ENCODE measurements around the gene AK1. TPM values are rescaled to one million over a fixed set of nuclear protein-coding genes. Genes with fewer than 3 reads are reported as not detected.

Gene AK1
- total and polyA plus RNA-seq, 2 of the 8 experiments (the other 6 are each of a cell fraction or from before 2014, with no cell fraction given): 37.9 to 39.2 TPM

- H2BK120ac ChIP-seq (replicated peaks; ENCODE audit: low read depth, low read length): no peak overlapping the region
- no peak overlapping the region for H2BK15ac ChIP-seq (ENCODE audit: low read length)
- ChIA-PET CTCF (ENCODE audit: partially characterized antibody) (interaction anchor here (0.6 to 9.2 kb wide), 17 partner anchors 9 to 170 kb away, joined by 3 to 116 read pairs (median 4); partner anchors contain the start of genes ENG, ST6GALNAC4, ST6GALNAC6 and TOR2A), POLR2A (ENCODE audit: partially characterized antibody) (interaction anchor here (1.0 to 2.8 kb wide), 5 partner anchors 9 to 50 kb away, joined by 3 to 11 read pairs (median 5); partner anchors contain the start of gene ENG)
- DNase-seq (ENCODE audit: low read depth in 1 of 2, low spot score in 2 of 2): no peak
- H3K14ac ChIP-seq (ENCODE audit: insufficient read length): no peak overlapping the region
- no peak overlapping the region for H3K23ac ChIP-seq (ENCODE audit: insufficient read length)
- H2BK20ac ChIP-seq (ENCODE audit: low read length): no peak overlapping the region
- H3K4me2 ChIP-seq (ENCODE audit: insufficient read depth in 1 of 2, low read depth in 2 of 2, low read length in 2 of 2): no peak overlapping the region
- no peaks in the 10 kb centered on the region for H3K9me3 ChIP-seq (ENCODE audit: insufficient read depth in 2 of 2, low read depth in 1 of 2, low read length in 1 of 2)
- no peak overlapping the region for H3K4me3 ChIP-seq (ENCODE audit: extremely low read depth in 1 of 4, insufficient read depth in 2 of 4, low read depth in 3 of 4, low read length in 4 of 4)
- no peak for FAIRE-seq
- H4K8ac ChIP-seq (ENCODE audit: extremely low read depth, insufficient read depth, low read length): no peak overlapping the region
- H4K20me1 ChIP-seq (replicated peaks in 1 of 2; ENCODE audit: control insufficient read depth in 1 of 2, insufficient read depth in 2 of 2, low read length in 2 of 2): peaks cover 0 to 4% of the 10 kb centered on the region in 2 experiments
- no peak overlapping the region for H4K5ac ChIP-seq (ENCODE audit: insufficient read length, low read depth, low read length)
- no peaks in the 10 kb centered on the region for H3K27me3 ChIP-seq (replicated peaks in 1 of 4; ENCODE audit: control insufficient read depth in 3 of 4, extremely low read depth in 1 of 4, insufficient read depth in 3 of 4, low read length in 3 of 4)
- H3K4ac ChIP-seq (replicated peaks; ENCODE audit: insufficient read length, low read depth, low read length): no peak overlapping the region
- no peaks in the 10 kb centered on the region for H3K79me2 ChIP-seq (ENCODE audit: control insufficient read depth in 1 of 2, insufficient read depth in 2 of 2, low read length in 2 of 2)
- no peak overlapping the region for H2AK5ac ChIP-seq (ENCODE audit: low read depth, low read length)
- H3K36me3 ChIP-seq (ENCODE audit: control insufficient read depth in 2 of 4, insufficient read depth in 4 of 4, low read length in 3 of 4): no peaks in the 10 kb centered on the region
- no peak overlapping the region for H4K91ac ChIP-seq (replicated peaks; ENCODE audit: insufficient read length, low read length)
- H3K4me1 ChIP-seq (replicated peaks in 1 of 4; ENCODE audit: control insufficient read depth in 3 of 4, insufficient read depth in 4 of 4, low read length in 3 of 4): peaks cover 0 to 11% (median 9%) of the 10 kb centered on the region in 4 experiments; a peak in 6 of 7 replicates
- no peak overlapping the region for H2BK5ac ChIP-seq (ENCODE audit: low read depth, low read length)
- no peak overlapping the region for H3K18ac ChIP-seq (ENCODE audit: extremely low read depth, low read length)
- H2BK12ac ChIP-seq (ENCODE audit: low read depth, low read length): no peak overlapping the region
- H3K23me2 ChIP-seq (ENCODE audit: low read depth, low read length): peaks cover 7% of the 10 kb centered on the region; the same call in 1 of the 2 replicates
- no peak overlapping the region for H3K27ac ChIP-seq (ENCODE audit: low read depth, low read length)
- no peak overlapping the region for H3K56ac ChIP-seq (replicated peaks; ENCODE audit: insufficient read length, low read depth, low read length)
- no peak overlapping the region for H3K9ac ChIP-seq (replicated peaks in 1 of 4; ENCODE audit: extremely low read depth in 1 of 4, low read depth in 3 of 4, low read length in 3 of 4)
- WGBS, 2 experiments (ENCODE audit: extremely low coverage in 1 of 2, insufficient coverage in 1 of 2, insufficient read length in 1 of 2, insufficient replicate concordance in 2 of 2, low coverage in 1 of 2, low lambda C conversion rate in 2 of 2, missing lambda C conversion rate in 1 of 2): 90% methylated on average over 10 of the region's 10 CpGs; no CpG with 5 or more reads in 1 of the 2 experiments
- H2AFZ ChIP-seq (ENCODE audit: low read length): no peak overlapping the region
- no peaks in the 10 kb centered on the region for H3K79me1 ChIP-seq (ENCODE audit: low read depth, low read length)
- TF ChIP-seq SP1 (IDR thresholded peaks at IDR 0.05; ENCODE audit: low read depth, low read length): no peak
- no peak for TF ChIP-seq RXRA (IDR thresholded peaks at IDR 0.05; ENCODE audit: insufficient read depth, low read depth, low read length)
- TF ChIP-seq TCF12 (IDR thresholded peaks at IDR 0.05; ENCODE audit: low read depth, low read length): no peak
- no peak for TF ChIP-seq GABPA (IDR thresholded peaks at IDR 0.05; ENCODE audit: borderline replicate concordance, insufficient read depth, low read length)
- no peak for TF ChIP-seq POU5F1 (IDR thresholded peaks at IDR 0.05; ENCODE audit: low read depth, low read length)
- no peak for TF ChIP-seq JUN (IDR thresholded peaks at IDR 0.05; ENCODE audit: low read depth, low read length)
- no peak for TF ChIP-seq TAF1 (IDR thresholded peaks at IDR 0.05; ENCODE audit: low read depth, low read length)
- TF ChIP-seq, protein P1, sequence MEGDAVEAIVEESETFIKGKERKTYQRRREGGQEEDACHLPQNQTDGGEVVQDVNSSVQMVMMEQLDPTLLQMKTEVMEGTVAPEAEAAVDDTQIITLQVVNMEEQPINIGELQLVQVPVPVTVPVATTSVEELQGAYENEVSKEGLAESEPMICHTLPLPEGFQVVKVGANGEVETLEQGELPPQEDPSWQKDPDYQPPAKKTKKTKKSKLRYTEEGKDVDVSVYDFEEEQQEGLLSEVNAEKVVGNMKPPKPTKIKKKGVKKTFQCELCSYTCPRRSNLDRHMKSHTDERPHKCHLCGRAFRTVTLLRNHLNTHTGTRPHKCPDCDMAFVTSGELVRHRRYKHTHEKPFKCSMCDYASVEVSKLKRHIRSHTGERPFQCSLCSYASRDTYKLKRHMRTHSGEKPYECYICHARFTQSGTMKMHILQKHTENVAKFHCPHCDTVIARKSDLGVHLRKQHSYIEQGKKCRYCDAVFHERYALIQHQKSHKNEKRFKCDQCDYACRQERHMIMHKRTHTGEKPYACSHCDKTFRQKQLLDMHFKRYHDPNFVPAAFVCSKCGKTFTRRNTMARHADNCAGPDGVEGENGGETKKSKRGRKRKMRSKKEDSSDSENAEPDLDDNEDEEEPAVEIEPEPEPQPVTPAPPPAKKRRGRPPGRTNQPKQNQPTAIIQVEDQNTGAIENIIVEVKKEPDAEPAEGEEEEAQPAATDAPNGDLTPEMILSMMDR (IDR thresholded peaks at IDR 0.05; ENCODE audit: control extremely low read depth in 1 of 3, insufficient read depth in 1 of 3, low read depth in 1 of 3, low read length in 3 of 3): no peak
- no peak for TF ChIP-seq NRF1 (IDR thresholded peaks at IDR 0.05; ENCODE audit: low read depth, low read length)
- TF ChIP-seq ZNF274 (IDR thresholded peaks at IDR 0.05; ENCODE audit: borderline replicate concordance, extremely low read depth, low read length): no peak
- no peak for TF ChIP-seq JUND (IDR thresholded peaks at IDR 0.05; ENCODE audit: low read length)
- no peak for TF ChIP-seq BCL11A (IDR thresholded peaks at IDR 0.05; ENCODE audit: low read depth in 2 of 2, low read length in 2 of 2)
These were observed 3.6 kb downstream of the AK1 start for GRCh38 chr9:127873886-127874285.

All from H1 (cell line).